Coronary artery (tissue), 2 donors: ENCODE results near the gene DEFB124.

Experiments used
- DNase-seq: peaks from one replicate; pipeline ENCODE4 v3.0.0-alpha.2; 2017; ENCODE audit warnings: low spot score
- H3K27ac ChIP-seq, 2 donors: fragments of 200-600 bp; sonication (generic); one replicate each; pipeline ENCODE4 v1.5.1; 2016 to 2019
- H3K4me3 ChIP-seq: fragments of 200-600 bp; sonication (generic); 2 replicates; pipeline ENCODE4 v1.5.1; 2016; ENCODE audit warnings: mild to moderate bottlenecking, moderate library complexity
- CTCF ChIP-seq: fragments of 200-600 bp; sonication (generic); IDR thresholded peaks from one replicate; pipeline ENCODE4 v1.5.1; 2019; ENCODE audit warnings: antibody characterized with exemption

Gene DEFB124

DNA sequence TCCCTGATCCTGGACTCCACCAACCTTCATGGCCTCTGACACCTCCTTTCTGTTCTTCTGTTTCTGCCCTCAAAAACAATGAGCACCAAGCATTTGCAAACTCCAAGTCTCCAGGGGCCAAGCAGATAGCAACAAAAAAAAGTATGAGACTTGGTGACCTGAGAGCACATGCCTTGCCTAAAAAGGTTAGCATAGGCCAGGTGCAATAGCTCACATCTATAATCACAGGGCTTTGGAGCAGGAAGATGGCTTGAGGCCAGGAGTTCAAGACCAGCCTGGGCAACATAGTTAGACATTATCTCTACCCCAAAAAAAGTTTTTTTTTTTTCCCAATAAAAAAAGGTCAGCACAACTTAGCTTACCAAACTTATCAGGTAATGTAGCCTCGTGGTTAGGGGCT, 25.6 kb upstream of the DEFB124 start:
- TF ChIP-seq CTCF, result no peak
- no peak for DNase-seq
- H3K27ac ChIP-seq, result no peak overlapping the region
- H3K4me3 ChIP-seq, result no peak overlapping the region

GRCh38 chr20:31497838-31498540, 23.1 kb upstream of the DEFB124 start:
- DNase-seq, result no peak
- H3K4me3 ChIP-seq, result no peak overlapping the region
- peak overlapping the region; percentile 80 to 90 for H3K27ac ChIP-seq
- no peak for TF ChIP-seq CTCF

DNA sequence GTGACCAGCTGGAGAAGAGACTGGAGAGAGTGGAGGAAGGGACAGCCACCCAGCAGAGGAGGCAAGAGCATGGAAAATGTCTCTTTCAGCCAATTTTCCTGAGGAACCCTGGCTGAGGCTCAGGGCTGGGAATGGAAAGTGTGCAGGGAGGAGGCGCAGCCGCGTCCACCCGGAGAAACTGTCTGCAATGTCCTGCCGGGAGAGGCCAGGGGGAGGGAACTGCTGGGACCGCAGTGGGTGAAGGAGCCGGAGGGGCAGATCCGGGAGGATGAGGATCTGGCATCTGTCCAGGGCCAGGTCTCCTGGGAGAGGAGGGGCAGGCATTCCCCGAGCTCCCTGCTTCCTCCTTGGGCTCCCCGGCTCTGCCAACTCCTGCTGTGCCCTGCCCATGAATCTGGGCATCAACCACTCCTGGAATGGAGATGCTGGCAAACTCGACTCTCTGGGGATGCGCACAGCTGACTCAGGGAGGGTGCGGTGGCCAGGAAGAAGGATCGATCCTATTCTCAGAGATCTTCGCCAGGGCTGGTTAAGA, 21.9 kb upstream of the DEFB124 start:
- peak; percentile 94 for DNase-seq
- H3K27ac ChIP-seq, result peak overlapping the region; percentile 80 to 90
- peak overlapping the region; percentile 60 for H3K4me3 ChIP-seq
- TF ChIP-seq CTCF, result no peak

GRCh38 chr20:31494131-31494530, 19.2 kb upstream of the DEFB124 start:
- DNase-seq, result no peak
- TF ChIP-seq CTCF, result no peak
- H3K27ac ChIP-seq, result no peak overlapping the region

GRCh38 chr20:31490752-31491151, 15.8 kb upstream of the DEFB124 start:
- no peak overlapping the region for H3K4me3 ChIP-seq
- no peak for DNase-seq
- no peak overlapping the region for H3K27ac ChIP-seq
- no peak for TF ChIP-seq CTCF

More at GRCh38 chr20:31494131-31494530, 19.2 kb upstream of the DEFB124 start:
- no peak overlapping the region for H3K4me3 ChIP-seq

- H3K4me3 ChIP-seq, result no peak overlapping the region
- TF ChIP-seq CTCF, result no peak
- H3K27ac ChIP-seq, result no peak overlapping the region
- DNase-seq, result no peak
These were observed 14.2 kb upstream of the DEFB124 start for GRCh38 chr20:31489152-31489551.

- Histone ChIP-seq H3K4me3 (no peak overlapping the region), H3K27ac (no peak overlapping the region)
- no peak for DNase-seq
- TF ChIP-seq CTCF, result no peak
These were observed 13.2 kb upstream of the DEFB124 start for GRCh38 chr20:31488115-31488514.
